Mesenchymal stem cell (in vitro differentiated cells and primary cell): ENCODE results near the gene GC.

Source experiments
- DNase-seq: peaks from one replicate; pipeline ENCODE4 v3.0.0-alpha.2; 2013
- H2AFZ ChIP-seq: one replicate; pipeline ENCODE4 v1.6.1; 2013; ENCODE audit warnings: low read depth, mild to moderate bottlenecking, control low read depth, inconsistent platforms, low read length, moderate library complexity
- H2AK5ac ChIP-seq: 2 replicates; pipeline ENCODE4 v1.6.1; 2013; ENCODE audit warnings: low read length, moderate library complexity, mild to moderate bottlenecking, inconsistent platforms; ENCODE audit not compliant: severe bottlenecking
- H2BK120ac ChIP-seq: one replicate; pipeline ENCODE4 v1.6.1; 2013; ENCODE audit warnings: low read depth, mild to moderate bottlenecking, inconsistent platforms, low read length, moderate library complexity
- H2BK12ac ChIP-seq, 2 experiments: one replicate each; pipeline ENCODE4 v1.6.1; 2013; ENCODE audit warnings: inconsistent platforms in 2 of 2, low read length in 2 of 2, mild to moderate bottlenecking in 2 of 2, moderate library complexity in 2 of 2, control low read depth in 1 of 2
- H2BK15ac ChIP-seq: one replicate; pipeline ENCODE4 v1.6.1; 2013; ENCODE audit warnings: mild to moderate bottlenecking, low read depth, inconsistent platforms; ENCODE audit not compliant: poor library complexity, severe bottlenecking
- H2BK5ac ChIP-seq: 2 replicates; pipeline ENCODE4 v1.6.1; 2013; ENCODE audit warnings: low read depth, mild to moderate bottlenecking, low read length, control low read depth, inconsistent platforms; ENCODE audit not compliant: poor library complexity, severe bottlenecking
- H3K14ac ChIP-seq, 2 experiments: one replicate each; pipeline ENCODE4 v1.6.1; 2013; ENCODE audit warnings: inconsistent platforms in 2 of 2, low read length in 2 of 2, control low read depth in 1 of 2, mild to moderate bottlenecking in 1 of 2, moderate library complexity in 1 of 2
- H3K18ac ChIP-seq, 2 experiments: one replicate each; pipeline ENCODE4 v1.6.1; 2013; ENCODE audit warnings: inconsistent platforms in 2 of 2, low read length in 2 of 2, control low read depth in 1 of 2, low read depth in 1 of 2, mild to moderate bottlenecking in 1 of 2
- H3K23ac ChIP-seq, 2 experiments: one replicate each; pipeline ENCODE4 v1.6.1; 2013; ENCODE audit warnings: inconsistent platforms in 2 of 2, low read length in 2 of 2, mild to moderate bottlenecking in 2 of 2, moderate library complexity in 2 of 2, control low read depth in 1 of 2
- H3K27ac ChIP-seq: 2 replicates; pipeline ENCODE4 v1.5.1; 2013; ENCODE audit warnings: mild to moderate bottlenecking, moderate library complexity, low read length, control low read depth, inconsistent platforms; ENCODE audit not compliant: poor library complexity, severe bottlenecking
- H3K27me3 ChIP-seq, 2 experiments: 2 replicates each; pipeline versions ENCODE4 v1.6.1 to v1.7.0; 2013; ENCODE audit warnings: low read length in 2 of 2, mild to moderate bottlenecking in 2 of 2, moderate library complexity in 2 of 2, control low read depth in 1 of 2, inconsistent platforms in 1 of 2; ENCODE audit not compliant: control insufficient read depth in 1 of 2, insufficient read depth in 1 of 2
- H3K36me3 ChIP-seq, 2 experiments: 2 replicates each; pipeline versions ENCODE4 v1.6.1 to v1.7.0; 2013; ENCODE audit warnings: low read length in 2 of 2, control low read depth in 1 of 2, inconsistent platforms in 1 of 2, low read depth in 1 of 2, mild to moderate bottlenecking in 1 of 2; ENCODE audit not compliant: insufficient read depth in 2 of 2, control insufficient read depth in 1 of 2
- H3K4ac ChIP-seq, 2 experiments: one replicate each; pipeline ENCODE4 v1.6.1; 2013; ENCODE audit warnings: inconsistent platforms in 2 of 2, low read length in 2 of 2, mild to moderate bottlenecking in 2 of 2, moderate library complexity in 2 of 2, control low read depth in 1 of 2, low read depth in 1 of 2
- H3K4me1 ChIP-seq: 2 replicates; pipeline ENCODE4 v1.6.1; 2013; ENCODE audit warnings: low read depth, low read length, control low read depth; ENCODE audit not compliant: control insufficient read depth, insufficient read depth
- H3K4me2 ChIP-seq: 2 replicates; pipeline ENCODE4 v1.6.1; 2013; ENCODE audit warnings: low read length, mild to moderate bottlenecking, inconsistent platforms; ENCODE audit not compliant: poor library complexity, severe bottlenecking
- H3K4me3 ChIP-seq, 2 experiments: 2 replicates each; pipeline versions ENCODE4 v1.5.1 to v1.7.0; 2013; ENCODE audit warnings: low read length in 2 of 2, mild to moderate bottlenecking in 2 of 2, control low read depth in 1 of 2, low read depth in 1 of 2; ENCODE audit not compliant: insufficient read depth in 1 of 2
- H3K79me1 ChIP-seq: replicated peaks from 2 replicates; pipeline ENCODE4 v1.6.1; 2013; ENCODE audit warnings: mild to moderate bottlenecking, control low read depth, low read length, inconsistent platforms; ENCODE audit not compliant: poor library complexity, severe bottlenecking
- H3K9ac ChIP-seq: 2 replicates; pipeline ENCODE4 v1.7.0; 2013; ENCODE audit warnings: mild to moderate bottlenecking, low read length, moderate library complexity
- H3K9me3 ChIP-seq: 2 replicates; pipeline ENCODE4 v1.7.0; 2013; ENCODE audit warnings: mild to moderate bottlenecking, low read length; ENCODE audit not compliant: control insufficient read depth
- H4K8ac ChIP-seq: one replicate; pipeline ENCODE4 v1.6.1; 2013; ENCODE audit warnings: inconsistent platforms, mild to moderate bottlenecking, low read length, moderate library complexity
- H4K91ac ChIP-seq: one replicate; pipeline ENCODE4 v1.6.1; 2013; ENCODE audit warnings: mild to moderate bottlenecking, low read length, inconsistent platforms
- WGBS: methylation state at CpG from one replicate; pipeline ENCODE4 v1.1.7; 2013; ENCODE audit warnings: mixed read lengths; 5-methylcytosine and 5-hydroxymethylcytosine counted together

Gene GC

DNA sequence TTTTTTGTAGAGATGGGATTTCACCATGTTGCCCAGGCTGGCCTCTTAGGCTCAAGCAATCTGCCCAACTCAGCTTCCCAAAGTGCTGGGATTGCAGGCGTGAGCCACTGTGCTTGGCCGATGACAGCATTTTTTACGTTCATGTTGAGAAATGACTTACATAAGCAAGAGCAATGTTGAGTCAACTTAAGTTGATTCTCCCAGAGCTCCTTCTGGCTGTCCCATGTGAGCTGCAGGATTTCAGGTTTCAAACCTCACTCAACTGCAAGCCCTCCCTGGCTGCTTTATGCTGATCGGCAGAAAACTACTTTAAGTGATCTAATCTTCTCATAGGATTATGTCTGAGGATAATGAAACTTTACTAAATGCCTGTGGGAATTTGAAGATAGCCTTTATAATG lies 86.8 kb downstream of the GC start:
- no peaks in the 10 kb centered on the region for H3K36me3 ChIP-seq
- WGBS, result 99% methylated on average over 3 of the region's 4 CpGs

DNA sequence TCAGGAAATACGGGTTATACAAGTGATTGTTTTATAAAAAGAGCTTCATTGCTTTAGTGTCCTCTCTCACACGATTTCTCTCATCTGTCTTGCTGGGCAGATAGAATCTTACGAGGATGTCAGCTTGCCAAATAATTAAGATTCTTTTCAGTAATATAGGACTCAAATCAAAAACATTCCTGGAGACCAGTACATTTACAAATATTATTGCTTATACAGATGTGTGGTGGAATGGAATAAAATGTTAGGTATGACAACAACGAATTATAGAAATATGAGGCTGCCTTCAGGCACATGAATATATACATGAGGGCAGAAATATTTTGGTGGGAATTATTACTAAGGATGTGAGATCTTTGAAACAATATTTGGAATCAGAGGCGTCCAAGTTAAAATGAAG lies 88.9 kb downstream of the GC start:
- no peak for DNase-seq
- H4K8ac ChIP-seq, result no peak overlapping the region
- H2AFZ ChIP-seq, result no peak overlapping the region
- H3K9ac ChIP-seq, result no peak overlapping the region
- no peaks in the 10 kb centered on the region for H3K36me3 ChIP-seq
- no peaks in the 10 kb centered on the region for H3K9me3 ChIP-seq
- no peak overlapping the region for H3K4me3 ChIP-seq
- no peaks in the 10 kb centered on the region for H3K4me1 ChIP-seq
- no peak overlapping the region for H2BK15ac ChIP-seq
- no peak overlapping the region for H3K4ac ChIP-seq
- H2BK12ac ChIP-seq, result no peak overlapping the region
- H3K27ac ChIP-seq, result no peak overlapping the region
- no peak overlapping the region for H3K18ac ChIP-seq
- H2BK5ac ChIP-seq, result no peak overlapping the region
- no peak overlapping the region for H2BK120ac ChIP-seq
- no peak overlapping the region for H4K91ac ChIP-seq
- H3K79me1 ChIP-seq, result no peaks in the 10 kb centered on the region
- WGBS, result 84% methylated on average over 4 of the region's 5 CpGs
- H3K14ac ChIP-seq, result no peak overlapping the region
- H2AK5ac ChIP-seq, result no peak overlapping the region
- no peak overlapping the region for H3K4me2 ChIP-seq
- no peak overlapping the region for H3K23ac ChIP-seq
- no peaks in the 10 kb centered on the region for H3K27me3 ChIP-seq

More for the DNA sequence above, 86.8 kb downstream of the GC start:
- H2BK12ac ChIP-seq, result no peak overlapping the region
- H3K79me1 ChIP-seq, result no peaks in the 10 kb centered on the region
- no peak overlapping the region for H2BK120ac ChIP-seq
- no peak overlapping the region for H3K9ac ChIP-seq
- no peaks in the 10 kb centered on the region for H3K9me3 ChIP-seq
- no peak overlapping the region for H2AK5ac ChIP-seq
- H4K8ac ChIP-seq, result no peak overlapping the region
- H3K4me1 ChIP-seq, result no peaks in the 10 kb centered on the region
- no peak overlapping the region for H2AFZ ChIP-seq
- DNase-seq, result no peak
- no peak overlapping the region for H3K18ac ChIP-seq
- no peak overlapping the region for H2BK15ac ChIP-seq
- no peak overlapping the region for H3K4me2 ChIP-seq
- no peak overlapping the region for H3K4me3 ChIP-seq
- no peak overlapping the region for H3K4ac ChIP-seq
- no peak overlapping the region for H3K14ac ChIP-seq
- H3K27me3 ChIP-seq, result no peaks in the 10 kb centered on the region
- no peak overlapping the region for H4K91ac ChIP-seq
- no peak overlapping the region for H2BK5ac ChIP-seq
- no peak overlapping the region for H3K27ac ChIP-seq
- H3K23ac ChIP-seq, result no peak overlapping the region

DNA sequence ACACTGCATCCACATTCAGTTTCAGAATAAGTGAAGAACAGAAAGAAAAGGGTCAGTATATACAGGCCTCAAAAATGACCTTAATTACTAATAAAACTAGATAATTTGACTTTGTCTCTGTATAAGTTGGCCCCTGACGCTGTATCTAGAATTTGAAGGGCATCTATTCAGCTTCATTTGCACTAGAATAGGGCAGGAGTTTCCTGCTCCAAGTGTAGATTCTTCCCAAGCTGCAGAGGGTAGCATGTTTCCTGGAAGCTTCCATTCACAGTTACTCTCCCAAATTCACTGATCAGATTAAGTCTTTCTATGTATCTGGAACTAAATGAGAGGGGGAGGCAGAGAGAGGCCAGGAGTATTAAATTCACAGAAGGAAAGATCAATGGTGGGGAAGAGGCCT lies 90.9 kb downstream of the GC start:
- Histone ChIP-seq H3K4me3 (no peak overlapping the region), H3K9ac (no peak overlapping the region), H3K14ac (no peak overlapping the region), H3K9me3 (no peaks in the 10 kb centered on the region), H3K27ac (no peak overlapping the region), H3K4me1 (no peaks in the 10 kb centered on the region), H3K27me3 (no peaks in the 10 kb centered on the region), H2BK15ac (no peak overlapping the region), H3K4ac (no peak overlapping the region), H4K8ac (no peak overlapping the region), H2BK5ac (no peak overlapping the region), H3K79me1 (no peaks in the 10 kb centered on the region), H3K4me2 (no peak overlapping the region), H2AFZ (no peak overlapping the region), H2BK120ac (no peak overlapping the region), H4K91ac (no peak overlapping the region), H3K36me3 (no peaks in the 10 kb centered on the region), H3K23ac (no peak overlapping the region), H3K18ac (no peak overlapping the region), H2BK12ac (no peak overlapping the region), H2AK5ac (no peak overlapping the region)
- DNase-seq, result no peak
- WGBS, result no CpG with 5 or more reads among the region's 1 CpG

DNA sequence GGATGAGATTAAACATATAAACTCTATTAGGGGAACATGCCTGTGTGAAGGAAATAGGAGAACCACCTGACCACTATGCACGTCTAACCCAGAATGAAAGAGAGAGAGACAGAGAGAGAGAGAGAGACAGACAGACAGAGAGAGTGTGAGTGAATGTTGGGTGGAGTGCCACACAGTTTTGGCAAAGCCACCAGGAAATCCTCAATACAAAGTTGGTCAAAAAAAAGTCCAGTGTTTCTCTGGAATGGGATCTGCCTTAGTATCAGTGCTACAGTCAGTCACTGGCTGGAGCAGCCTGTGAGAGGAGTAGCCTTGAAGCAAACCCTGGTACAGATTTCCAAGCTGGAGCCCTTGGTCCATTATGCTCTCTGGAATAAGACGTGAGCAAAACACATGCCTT lies 91.7 kb downstream of the GC start:
- no peaks in the 10 kb centered on the region for H3K79me1 ChIP-seq
- H2BK120ac ChIP-seq, result no peak overlapping the region
- no peak overlapping the region for H2BK5ac ChIP-seq
- H3K9ac ChIP-seq, result no peak overlapping the region
- no peak overlapping the region for H4K8ac ChIP-seq
- no peak overlapping the region for H2AK5ac ChIP-seq
- no peaks in the 10 kb centered on the region for H3K27me3 ChIP-seq
- no peak overlapping the region for H3K4ac ChIP-seq
- H3K23ac ChIP-seq, result no peak overlapping the region
- H2BK12ac ChIP-seq, result no peak overlapping the region
- no peak overlapping the region for H3K27ac ChIP-seq
- no peak overlapping the region for H2BK15ac ChIP-seq
- no peaks in the 10 kb centered on the region for H3K4me1 ChIP-seq
- no peaks in the 10 kb centered on the region for H3K9me3 ChIP-seq
- H2AFZ ChIP-seq, result no peak overlapping the region
- WGBS, result 94% methylated on average over 1 of the region's 2 CpGs
- no peak overlapping the region for H3K4me2 ChIP-seq
- no peak overlapping the region for H3K18ac ChIP-seq
- H3K4me3 ChIP-seq, result no peak overlapping the region
- H4K91ac ChIP-seq, result no peak overlapping the region
- no peak for DNase-seq
- H3K14ac ChIP-seq, result no peak overlapping the region
- no peaks in the 10 kb centered on the region for H3K36me3 ChIP-seq
